ENCODE data around the gene DOCK4. TPM values are rescaled to one million over a fixed set of nuclear protein-coding genes. Genes with fewer than 3 reads are reported as not detected.

Gene DOCK4
- total RNA-seq, 1 experiment from 2014 or later = 20.4 TPM

- no peaks in the 10 kb centered on the region for H3K4me1 Mint-ChIP-seq
- H3K36me3 Mint-ChIP-seq = peaks cover 78% of the 10 kb centered on the region
- ATAC-seq (no peak), DNase-seq (ENCODE audit: low spot score) (peak; percentile 23)
- H3K27ac Mint-ChIP-seq = no peak overlapping the region
- no peak overlapping the region for H3K4me3 Mint-ChIP-seq
- POLR2A ChIA-PET = no interaction called here
- peaks cover 82% of the 10 kb centered on the region for H3K9me3 Mint-ChIP-seq
- CTCF ChIA-PET = no interaction called here
- peaks cover 15% of the 10 kb centered on the region; the same call in 1 of the 2 replicates for H3K27me3 Mint-ChIP-seq (ENCODE audit: low read depth)
- TF ChIP-seq ZBTB43 (CRISPR knock-in tag; IDR thresholded peaks at IDR 0.05) = no peak
Measured at GRCh38 chr7:111796671-111797070, 409.5 kb downstream of the DOCK4 start.

- H3K36me3 Mint-ChIP-seq = peaks cover 26% of the 10 kb centered on the region
- H3K9me3 Mint-ChIP-seq = peaks cover 22% of the 10 kb centered on the region
- TF ChIP-seq ATF3 (CRISPR knock-in tag; conservative IDR thresholded peaks at IDR 0.05) = no peak
- no peak for TF ChIP-seq ARID4B (CRISPR knock-in tag; IDR thresholded peaks at IDR 0.05; ENCODE audit: borderline replicate concordance)
- TF ChIP-seq ZNF423 (CRISPR knock-in tag; IDR thresholded peaks at IDR 0.05) = no peak
- TF ChIP-seq NR1H2 (CRISPR knock-in tag; IDR thresholded peaks at IDR 0.05) = no peak
- H3K27ac Mint-ChIP-seq = no peak overlapping the region
- H3K4me3 Mint-ChIP-seq = no peak overlapping the region
- ATAC-seq (no peak), DNase-seq (ENCODE audit: low spot score) (no peak)
- CTCF ChIA-PET = no interaction called here
- peaks cover 20% of the 10 kb centered on the region for H3K4me1 Mint-ChIP-seq
- POLR2A ChIA-PET = no interaction called here
- H3K27me3 Mint-ChIP-seq (ENCODE audit: low read depth) = no peaks in the 10 kb centered on the region
Measured at GRCh38 chr7:111789870-111790269, 416.3 kb downstream of the DOCK4 start.

- Mint-ChIP-seq H3K36me3 (peaks cover 17% of the 10 kb centered on the region), H3K4me3 (no peak overlapping the region), H3K9me3 (peaks cover 13% of the 10 kb centered on the region), H3K27me3 (ENCODE audit: low read depth) (no peaks in the 10 kb centered on the region), H3K27ac (no peak overlapping the region), H3K4me1 (peaks cover 29% of the 10 kb centered on the region)
- ATAC-seq (no peak), DNase-seq (ENCODE audit: low spot score) (no peak)
- CTCF ChIA-PET = interaction anchor here (1.1 kb wide), 2 partner anchors 25 to 66 kb away, joined by 3 to 4 read pairs; no protein-coding TSS in a partner anchor
- POLR2A ChIA-PET = no interaction called here
- TF ChIP-seq NFE2L1 (CRISPR knock-in tag; IDR thresholded peaks at IDR 0.05) (no peak), SMAD4 (CRISPR knock-in tag; IDR thresholded peaks at IDR 0.05) (no peak), E2F4 (CRISPR knock-in tag; IDR thresholded peaks at IDR 0.05; ENCODE audit: borderline replicate concordance, low read depth) (no peak), USF1 (CRISPR knock-in tag; IDR thresholded peaks at IDR 0.05) (no peak), MAX (CRISPR knock-in tag; IDR thresholded peaks at IDR 0.05) (no peak), JAZF1 (CRISPR knock-in tag; IDR thresholded peaks at IDR 0.05) (no peak), RELA (CRISPR knock-in tag; IDR thresholded peaks at IDR 0.05; ENCODE audit: borderline replicate concordance) (no peak)
Measured at GRCh38 chr7:111789048-111789320, 417.2 kb downstream of the DOCK4 start.
